Measurements from ENCODE around the gene LMOD2. TPM values are rescaled to one million over a fixed set of nuclear protein-coding genes. Genes with fewer than 3 reads are reported as not detected.

LMOD2 gene
- total RNA-seq, 1 donor from 2014 or later, result not detected

DNA sequence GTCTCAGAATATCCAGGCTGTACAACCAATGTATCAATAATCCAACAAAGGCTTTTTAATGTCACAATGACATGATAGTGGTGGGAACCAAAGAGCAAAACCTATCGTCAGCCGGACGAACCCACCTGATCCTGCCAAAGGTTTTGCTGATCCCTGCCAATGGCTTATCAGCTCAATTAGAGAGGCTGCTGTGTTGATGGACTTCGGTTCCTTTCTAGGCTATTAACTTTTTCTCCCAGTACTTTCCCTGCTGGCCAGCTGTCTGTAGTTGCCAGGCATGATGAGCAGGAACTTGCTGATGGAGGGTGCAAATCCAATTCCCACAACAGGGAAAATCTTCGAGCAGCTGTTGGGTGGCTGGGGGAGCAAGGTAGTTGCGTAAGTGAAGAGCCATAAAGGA, 2.4 kb downstream of the LMOD2 start:
- peaks cover 4% of the 10 kb centered on the region for H3K9me3 Mint-ChIP-seq
- peaks cover 3% of the 10 kb centered on the region for H3K4me1 Mint-ChIP-seq (ENCODE audit: unreplicated experiment)
- H3K4me3 Mint-ChIP-seq, result no peak overlapping the region
- no peaks in the 10 kb centered on the region for H3K36me3 Mint-ChIP-seq
- DNase-seq (ENCODE audit: extremely low spot score, unreplicated experiment), result no peak
- TF ChIP-seq, protein P1, sequence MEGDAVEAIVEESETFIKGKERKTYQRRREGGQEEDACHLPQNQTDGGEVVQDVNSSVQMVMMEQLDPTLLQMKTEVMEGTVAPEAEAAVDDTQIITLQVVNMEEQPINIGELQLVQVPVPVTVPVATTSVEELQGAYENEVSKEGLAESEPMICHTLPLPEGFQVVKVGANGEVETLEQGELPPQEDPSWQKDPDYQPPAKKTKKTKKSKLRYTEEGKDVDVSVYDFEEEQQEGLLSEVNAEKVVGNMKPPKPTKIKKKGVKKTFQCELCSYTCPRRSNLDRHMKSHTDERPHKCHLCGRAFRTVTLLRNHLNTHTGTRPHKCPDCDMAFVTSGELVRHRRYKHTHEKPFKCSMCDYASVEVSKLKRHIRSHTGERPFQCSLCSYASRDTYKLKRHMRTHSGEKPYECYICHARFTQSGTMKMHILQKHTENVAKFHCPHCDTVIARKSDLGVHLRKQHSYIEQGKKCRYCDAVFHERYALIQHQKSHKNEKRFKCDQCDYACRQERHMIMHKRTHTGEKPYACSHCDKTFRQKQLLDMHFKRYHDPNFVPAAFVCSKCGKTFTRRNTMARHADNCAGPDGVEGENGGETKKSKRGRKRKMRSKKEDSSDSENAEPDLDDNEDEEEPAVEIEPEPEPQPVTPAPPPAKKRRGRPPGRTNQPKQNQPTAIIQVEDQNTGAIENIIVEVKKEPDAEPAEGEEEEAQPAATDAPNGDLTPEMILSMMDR (conservative IDR thresholded peaks at IDR 0.05), result no peak
- H3K27me3 Mint-ChIP-seq, result no peaks in the 10 kb centered on the region
- no peak overlapping the region for H3K27ac Mint-ChIP-seq

DNA sequence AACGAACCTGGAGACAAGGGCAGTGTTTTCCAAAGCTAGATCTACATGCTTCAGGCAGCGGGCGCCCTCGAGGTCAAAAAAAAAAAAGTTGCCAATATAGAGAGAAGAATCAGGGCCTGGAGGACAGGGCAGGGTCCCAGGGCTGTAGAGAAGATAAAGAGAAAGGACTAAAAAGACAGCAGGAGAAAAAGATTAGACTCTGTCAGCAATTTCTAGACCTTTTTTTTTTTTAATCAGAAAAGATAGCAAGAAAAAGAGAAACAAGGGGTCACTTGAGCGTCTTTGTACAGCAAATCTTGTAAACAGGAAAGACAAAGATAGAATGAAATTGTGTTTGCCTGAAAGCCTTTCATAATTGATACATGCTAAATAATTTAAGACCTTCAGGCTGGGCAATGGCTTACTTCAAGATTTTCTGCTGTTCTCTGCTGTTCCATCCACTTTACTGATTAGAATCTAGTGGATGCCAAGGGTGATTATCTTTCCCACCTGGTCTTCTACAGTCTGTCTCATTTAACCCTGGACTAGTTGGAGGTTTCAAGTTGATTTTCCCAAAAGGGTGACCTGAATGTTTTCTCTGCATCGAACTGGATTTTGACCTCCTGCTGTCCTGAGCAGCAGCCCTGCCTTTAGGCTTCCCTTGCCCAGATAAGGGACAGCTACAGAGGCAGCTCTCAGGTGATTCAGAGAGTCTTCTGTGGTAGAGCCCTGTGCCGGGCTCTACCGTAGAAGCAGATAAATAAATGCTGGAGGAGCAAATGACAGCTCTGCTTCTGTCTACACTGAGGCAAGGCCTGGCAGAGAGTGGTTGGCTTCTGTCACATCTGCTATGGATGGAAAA, 5.1 kb downstream of the LMOD2 start:
- H3K27me3 Mint-ChIP-seq, result no peaks in the 10 kb centered on the region
- peaks cover 5% of the 10 kb centered on the region for H3K4me1 Mint-ChIP-seq (ENCODE audit: unreplicated experiment)
- no peak for DNase-seq (ENCODE audit: extremely low spot score, unreplicated experiment)
- TF ChIP-seq, protein P1 (conservative IDR thresholded peaks at IDR 0.05), result no peak
- no peak overlapping the region for H3K4me3 Mint-ChIP-seq
- H3K9me3 Mint-ChIP-seq, result peaks cover 4% of the 10 kb centered on the region
- peak overlapping the region; percentile 9 for H3K27ac Mint-ChIP-seq
- no peaks in the 10 kb centered on the region for H3K36me3 Mint-ChIP-seq

DNA sequence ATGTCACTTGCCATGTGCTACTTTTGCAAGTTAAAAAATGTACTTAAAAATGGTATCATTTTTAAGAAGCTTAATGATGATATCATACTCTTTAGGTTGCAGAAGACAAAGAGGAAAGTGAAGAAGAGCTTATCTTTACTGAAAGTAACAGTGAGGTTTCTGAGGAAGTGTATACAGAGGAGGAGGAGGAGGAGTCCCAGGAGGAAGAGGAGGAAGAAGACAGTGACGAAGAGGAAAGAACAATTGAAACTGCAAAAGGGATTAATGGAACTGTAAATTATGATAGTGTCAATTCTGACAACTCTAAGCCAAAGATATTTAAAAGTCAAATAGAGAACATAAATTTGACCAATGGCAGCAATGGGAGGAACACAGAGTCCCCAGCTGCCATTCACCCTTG, 6.1 kb downstream of the LMOD2 start:
- Mint-ChIP-seq H3K27ac (no peak overlapping the region), H3K4me3 (no peak overlapping the region), H3K27me3 (no peaks in the 10 kb centered on the region), H3K36me3 (no peaks in the 10 kb centered on the region), H3K9me3 (peaks cover 4% of the 10 kb centered on the region), H3K4me1 (ENCODE audit: unreplicated experiment) (peaks cover 10% of the 10 kb centered on the region)
- TF ChIP-seq, protein P1 (conservative IDR thresholded peaks at IDR 0.05), result no peak
- DNase-seq (ENCODE audit: extremely low spot score, unreplicated experiment), result no peak

DNA sequence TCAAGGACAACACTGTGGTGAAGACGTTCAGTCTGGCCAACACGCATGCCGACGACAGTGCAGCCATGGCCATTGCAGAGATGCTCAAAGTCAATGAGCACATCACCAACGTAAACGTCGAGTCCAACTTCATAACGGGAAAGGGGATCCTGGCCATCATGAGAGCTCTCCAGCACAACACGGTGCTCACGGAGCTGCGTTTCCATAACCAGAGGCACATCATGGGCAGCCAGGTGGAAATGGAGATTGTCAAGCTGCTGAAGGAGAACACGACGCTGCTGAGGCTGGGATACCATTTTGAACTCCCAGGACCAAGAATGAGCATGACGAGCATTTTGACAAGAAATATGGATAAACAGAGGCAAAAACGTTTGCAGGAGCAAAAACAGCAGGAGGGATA, 6.6 kb downstream of the LMOD2 start:
- Mint-ChIP-seq H3K4me1 (ENCODE audit: unreplicated experiment) (peaks cover 10% of the 10 kb centered on the region), H3K4me3 (no peak overlapping the region), H3K9me3 (peaks cover 4% of the 10 kb centered on the region), H3K27me3 (no peaks in the 10 kb centered on the region), H3K27ac (no peak overlapping the region), H3K36me3 (no peaks in the 10 kb centered on the region)
- TF ChIP-seq, protein P1 (conservative IDR thresholded peaks at IDR 0.05), result no peak
- DNase-seq (ENCODE audit: extremely low spot score, unreplicated experiment), result no peak

DNA sequence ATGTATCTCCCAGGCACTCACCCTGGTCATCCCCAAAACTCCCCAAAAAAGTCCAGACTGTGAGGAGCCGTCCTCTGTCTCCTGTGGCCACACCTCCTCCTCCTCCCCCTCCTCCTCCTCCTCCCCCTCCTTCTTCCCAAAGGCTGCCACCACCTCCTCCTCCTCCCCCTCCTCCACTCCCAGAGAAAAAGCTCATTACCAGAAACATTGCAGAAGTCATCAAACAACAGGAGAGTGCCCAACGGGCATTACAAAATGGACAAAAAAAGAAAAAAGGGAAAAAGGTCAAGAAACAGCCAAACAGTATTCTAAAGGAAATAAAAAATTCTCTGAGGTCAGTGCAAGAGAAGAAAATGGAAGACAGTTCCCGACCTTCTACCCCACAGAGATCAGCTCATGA, 7.1 kb downstream of the LMOD2 start:
- Mint-ChIP-seq H3K9me3 (peaks cover 4% of the 10 kb centered on the region), H3K36me3 (no peaks in the 10 kb centered on the region), H3K27me3 (no peaks in the 10 kb centered on the region), H3K27ac (no peak overlapping the region), H3K4me1 (ENCODE audit: unreplicated experiment) (peaks cover 10% of the 10 kb centered on the region), H3K4me3 (no peak overlapping the region)
- DNase-seq (ENCODE audit: extremely low spot score, unreplicated experiment), result no peak
- TF ChIP-seq, protein P1 (conservative IDR thresholded peaks at IDR 0.05), result no peak
